ENCODE results near the gene SPATS2L.

SPATS2L gene

GRCh38 chr2:200274116-200275075, 32.1 kb upstream of the SPATS2L start:
- no peak for FAIRE-seq
- no peak for DNase-seq (ENCODE audit: insufficient read length)
- no peak for TF ChIP-seq POLR2AphosphoS5 (IDR thresholded peaks at IDR 0.05; ENCODE audit: low read depth, low read length)
- no peak for TF ChIP-seq TAF1 (IDR thresholded peaks at IDR 0.05; ENCODE audit: borderline replicate concordance, low read depth, low read length)
- no peak for TF ChIP-seq POLR2A (IDR thresholded peaks at IDR 0.05; ENCODE audit: low read depth, low read length)

- DNase-seq (ENCODE audit: insufficient read length) (no peak), FAIRE-seq (peak; percentile 40)
- no peak for TF ChIP-seq POLR2A (IDR thresholded peaks at IDR 0.05; ENCODE audit: low read depth, low read length)
- TF ChIP-seq TAF1 (IDR thresholded peaks at IDR 0.05; ENCODE audit: borderline replicate concordance, low read depth, low read length), result no peak
- TF ChIP-seq POLR2AphosphoS5 (IDR thresholded peaks at IDR 0.05; ENCODE audit: low read depth, low read length), result no peak
Measured at GRCh38 chr2:200275295-200276013, 31.0 kb upstream of the SPATS2L start.

- DNase-seq (ENCODE audit: insufficient read length), result no peak
- no peak for TF ChIP-seq TAF1 (IDR thresholded peaks at IDR 0.05; ENCODE audit: borderline replicate concordance, low read depth, low read length)
- TF ChIP-seq POLR2AphosphoS5 (IDR thresholded peaks at IDR 0.05; ENCODE audit: low read depth, low read length), result no peak
- TF ChIP-seq POLR2A (IDR thresholded peaks at IDR 0.05; ENCODE audit: low read depth, low read length), result no peak
- FAIRE-seq, result no peak
Measured at GRCh38 chr2:200276472-200276871, 30.0 kb upstream of the SPATS2L start.

GRCh38 chr2:200278694-200279316, 27.7 kb upstream of the SPATS2L start:
- TF ChIP-seq POLR2AphosphoS5 (IDR thresholded peaks at IDR 0.05; ENCODE audit: low read depth, low read length) (no peak), POLR2A (IDR thresholded peaks at IDR 0.05; ENCODE audit: low read depth, low read length) (no peak), TAF1 (IDR thresholded peaks at IDR 0.05; ENCODE audit: borderline replicate concordance, low read depth, low read length) (no peak)
- no peak for DNase-seq (ENCODE audit: insufficient read length)
- FAIRE-seq, result no peak

- DNase-seq (ENCODE audit: insufficient read length) (no peak), FAIRE-seq (no peak)
- TF ChIP-seq POLR2AphosphoS5 (IDR thresholded peaks at IDR 0.05; ENCODE audit: low read depth, low read length) (no peak), POLR2A (IDR thresholded peaks at IDR 0.05; ENCODE audit: low read depth, low read length) (no peak), TAF1 (IDR thresholded peaks at IDR 0.05; ENCODE audit: borderline replicate concordance, low read depth, low read length) (no peak)
Measured at GRCh38 chr2:200279857-200280256, 26.6 kb upstream of the SPATS2L start.

- FAIRE-seq, result no peak
- DNase-seq (ENCODE audit: insufficient read length), result no peak
Measured at GRCh38 chr2:200286578-200286977, 19.9 kb upstream of the SPATS2L start.

GRCh38 chr2:200288670-200289429, 17.6 kb upstream of the SPATS2L start:
- TF ChIP-seq TAF1 (IDR thresholded peaks at IDR 0.05; ENCODE audit: borderline replicate concordance, low read depth, low read length) (no peak), POLR2AphosphoS5 (IDR thresholded peaks at IDR 0.05; ENCODE audit: low read depth, low read length) (no peak), POLR2A (IDR thresholded peaks at IDR 0.05; ENCODE audit: low read depth, low read length) (no peak)
- FAIRE-seq, result no peak
- no peak for DNase-seq (ENCODE audit: insufficient read length)

More at GRCh38 chr2:200286578-200286977, 19.9 kb upstream of the SPATS2L start:
- no peak for TF ChIP-seq TAF1 (IDR thresholded peaks at IDR 0.05; ENCODE audit: borderline replicate concordance, low read depth, low read length)
- no peak for TF ChIP-seq POLR2A (IDR thresholded peaks at IDR 0.05; ENCODE audit: low read depth, low read length)
- no peak for TF ChIP-seq POLR2AphosphoS5 (IDR thresholded peaks at IDR 0.05; ENCODE audit: low read depth, low read length)

GRCh38 chr2:200296118-200296517, 10.4 kb upstream of the SPATS2L start:
- DNase-seq (ENCODE audit: insufficient read length) (no peak), FAIRE-seq (no peak)
- TF ChIP-seq POLR2AphosphoS5 (IDR thresholded peaks at IDR 0.05; ENCODE audit: low read depth, low read length), result no peak
- TF ChIP-seq POLR2A (IDR thresholded peaks at IDR 0.05; ENCODE audit: low read depth, low read length), result no peak
- TF ChIP-seq TAF1 (IDR thresholded peaks at IDR 0.05; ENCODE audit: borderline replicate concordance, low read depth, low read length), result no peak

- DNase-seq (ENCODE audit: insufficient read length), result no peak
- TF ChIP-seq POLR2AphosphoS5 (IDR thresholded peaks at IDR 0.05; ENCODE audit: low read depth, low read length), result no peak
- no peak for TF ChIP-seq POLR2A (IDR thresholded peaks at IDR 0.05; ENCODE audit: low read depth, low read length)
- no peak for TF ChIP-seq TAF1 (IDR thresholded peaks at IDR 0.05; ENCODE audit: borderline replicate concordance, low read depth, low read length)
- no peak for FAIRE-seq
Measured at GRCh38 chr2:200297100-200297499, 9.4 kb upstream of the SPATS2L start.

- TF ChIP-seq POLR2AphosphoS5 (IDR thresholded peaks at IDR 0.05; ENCODE audit: low read depth, low read length), result no peak
- TF ChIP-seq POLR2A (IDR thresholded peaks at IDR 0.05; ENCODE audit: low read depth, low read length), result no peak
- TF ChIP-seq TAF1 (IDR thresholded peaks at IDR 0.05; ENCODE audit: borderline replicate concordance, low read depth, low read length), result no peak
- FAIRE-seq (no peak), DNase-seq (ENCODE audit: insufficient read length) (no peak)
Measured at GRCh38 chr2:200297989-200298388, 8.5 kb upstream of the SPATS2L start.

All from GM12892 (cell line).